Renal cortex interstitium (tissue), 11 donors: Measurements from ENCODE around the gene PCDH19. TPM values are rescaled to one million over a fixed set of nuclear protein-coding genes. Genes with fewer than 3 reads are reported as not detected.
A peak's percentile ranks its signal among the peaks of the same experiment; 100 is the strongest.

Experiments used
- DNase-seq, 11 donors: peaks; one replicate each; pipeline ENCODE4 v3.0.0-alpha.2; 2013; ENCODE audit warnings: low read depth in 9 of 11, low spot score in 4 of 11; ENCODE audit errors: extremely low read depth in 1 of 11
- polyA plus RNA-seq, 3 donors: library from polyadenylated mRNA; unstranded; fragments of 120-200 nt; gene quantifications; one replicate each; pipeline ENCODE4 v1.2.1, GENCODE V29; 2013; ENCODE audit not compliant: insufficient read length in 3 of 3

Gene PCDH19
- polyA plus RNA-seq, 3 donors = 2.1 to 3.2 (median 2.8) TPM

- DNase-seq = peak in 9 of 11 donors; percentile 8 to 43 (median 17)
Measured at GRCh38 chrX:100340491-100341141, 69.5 kb downstream of the PCDH19 start.

DNA sequence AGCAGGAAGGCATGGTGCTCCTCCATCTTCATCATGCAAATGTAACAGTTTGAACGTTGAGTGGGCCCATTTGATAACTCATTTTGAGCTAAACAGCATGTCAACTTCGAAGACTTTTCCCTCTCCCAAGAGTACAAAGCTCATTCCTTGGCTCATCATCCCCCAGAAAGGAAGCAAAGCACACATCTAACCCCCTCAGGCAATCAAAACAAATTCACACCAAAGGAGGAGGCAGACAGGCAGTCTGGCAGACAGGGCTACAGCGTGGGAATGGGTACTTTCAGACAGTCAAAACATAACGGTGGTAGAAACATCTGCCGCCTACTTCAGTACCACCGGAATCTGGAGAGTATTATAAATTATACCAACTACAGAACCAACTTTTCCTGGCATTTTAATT lies 81.7 kb downstream of the PCDH19 start:
- no peak for DNase-seq

- no peak for DNase-seq
Measured at GRCh38 chrX:100319716-100320115, 90.4 kb downstream of the PCDH19 start.

DNA sequence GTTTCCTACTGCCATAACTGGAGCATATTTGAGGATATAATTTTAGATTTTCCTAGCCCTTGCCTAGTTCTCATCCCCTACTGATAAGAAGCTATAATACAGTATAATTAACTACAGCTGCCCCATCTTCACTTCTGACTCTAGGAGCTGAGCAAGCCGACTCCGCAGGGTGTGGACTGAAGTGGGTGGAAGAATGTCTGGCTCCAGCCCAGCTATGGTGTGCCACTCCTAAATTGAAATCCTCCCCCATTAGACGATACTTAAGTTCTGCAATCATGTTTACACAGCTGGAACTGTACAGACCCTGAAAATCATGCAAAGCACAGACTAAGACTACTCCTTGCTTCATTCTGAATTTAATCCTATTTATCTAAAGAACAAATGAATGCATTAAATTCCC lies 93.1 kb downstream of the PCDH19 start:
- DNase-seq = peak in 1 of 11 donors; percentile 12

DNA sequence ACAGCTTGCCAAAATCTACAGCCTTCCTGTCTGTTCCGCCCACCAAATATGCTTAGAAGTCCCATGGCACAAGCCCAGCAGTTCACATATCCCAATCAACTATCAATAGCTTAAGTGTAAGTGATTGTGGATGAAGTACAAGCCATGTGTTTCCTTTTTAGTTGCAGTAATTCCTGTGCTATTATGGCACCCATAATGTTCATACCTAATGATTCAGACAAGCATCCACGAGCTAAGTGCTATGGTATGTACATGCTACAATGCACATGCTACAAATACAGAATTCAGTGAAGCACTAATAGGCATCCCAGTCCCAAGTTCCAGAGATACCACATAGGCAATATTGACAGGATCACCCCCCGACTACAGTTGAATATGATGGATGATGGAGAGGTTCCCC lies 94.5 kb downstream of the PCDH19 start:
- DNase-seq = no peak

DNA sequence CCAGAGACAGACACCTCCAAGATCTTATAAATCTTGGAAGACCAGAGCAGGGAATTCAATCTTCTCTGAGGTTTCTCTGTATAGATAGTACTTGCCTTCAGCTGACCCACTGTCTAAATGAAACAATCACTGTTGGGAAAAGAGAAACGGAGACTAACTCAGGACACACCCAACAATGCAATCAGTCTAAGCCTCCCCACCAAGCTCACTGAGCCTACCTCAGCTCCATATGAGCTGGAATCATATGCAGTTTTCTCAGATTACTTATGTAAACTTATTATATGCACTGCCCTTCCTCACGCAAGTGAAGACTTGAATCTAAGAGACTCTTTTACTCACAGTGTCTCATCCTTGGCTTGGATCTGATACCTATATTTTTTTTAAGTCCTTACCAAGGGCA lies 110.5 kb downstream of the PCDH19 start:
- DNase-seq = no peak

DNA sequence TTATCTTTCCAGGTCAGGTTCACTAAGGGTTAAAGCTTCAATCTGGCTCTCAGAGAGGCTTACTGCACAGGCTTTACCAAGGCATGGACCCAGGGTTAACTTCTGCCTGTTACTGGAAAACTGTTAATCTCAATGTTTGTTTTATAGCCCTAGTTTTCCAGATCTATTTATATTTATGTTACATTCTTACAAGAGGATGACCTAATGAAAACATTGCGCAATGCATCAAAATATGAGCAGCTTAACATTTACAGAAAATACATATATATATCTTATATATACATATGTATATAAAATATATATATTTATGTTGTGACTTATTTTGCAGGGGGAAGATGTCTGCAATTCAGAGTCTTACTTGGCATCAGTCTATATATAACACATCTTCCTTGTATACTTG lies 112.3 kb downstream of the PCDH19 start:
- DNase-seq = no peak

DNA sequence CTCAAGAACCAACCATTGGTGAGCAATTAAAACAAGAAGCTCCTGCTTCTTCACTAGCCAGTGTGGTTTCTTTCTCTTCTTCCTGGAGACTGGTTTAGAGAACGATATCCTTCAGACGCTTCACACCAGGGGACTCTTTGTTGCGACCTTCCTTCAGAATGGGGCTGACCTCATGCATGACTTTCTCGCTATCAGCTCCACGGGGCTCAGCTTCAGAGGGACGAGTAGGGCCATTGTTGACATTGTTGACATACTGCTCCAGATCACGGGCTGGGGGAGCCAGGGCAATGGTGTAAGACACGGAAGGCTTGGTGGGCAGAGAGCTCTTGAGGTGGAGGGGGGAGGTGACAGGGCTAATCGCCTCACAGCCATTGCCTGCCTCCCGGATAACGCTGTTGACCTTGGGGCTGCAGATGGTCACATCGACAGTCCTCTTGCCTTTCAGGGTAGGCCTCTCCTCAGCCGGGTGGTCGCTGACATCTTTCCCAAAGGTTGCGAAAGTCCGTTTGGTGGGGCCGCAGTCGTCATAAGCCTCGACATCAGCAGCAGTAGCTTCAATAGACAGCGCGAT lies 113.8 kb downstream of the PCDH19 start:
- DNase-seq = no peak

DNA sequence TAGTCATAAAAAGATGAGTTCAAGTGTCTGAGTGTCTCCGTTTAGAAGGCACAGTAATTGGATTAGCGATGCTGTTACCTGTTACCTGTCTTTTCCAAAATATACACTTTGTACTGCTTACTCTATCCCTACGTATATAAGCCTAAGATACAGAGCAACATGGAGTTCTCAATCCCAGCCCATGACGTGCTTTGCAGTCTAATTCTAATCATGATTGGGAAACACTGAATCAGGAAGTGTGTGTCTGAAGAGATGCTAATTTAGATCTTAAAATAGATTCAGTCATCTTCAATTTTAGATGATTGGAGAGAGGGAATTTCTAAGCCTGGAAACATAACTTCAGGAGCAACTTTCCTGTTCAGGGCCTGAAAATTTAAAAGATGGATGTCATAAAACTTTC lies 115.1 kb downstream of the PCDH19 start:
- DNase-seq = no peak

GRCh38 chrX:100289066-100289558 lies 121.0 kb downstream of the PCDH19 start:
- DNase-seq = peak in 8 of 11 donors; percentile 3 to 34 (median 10)

GRCh38 chrX:100277231-100277630 lies 132.8 kb downstream of the PCDH19 start:
- DNase-seq = no peak

DNA sequence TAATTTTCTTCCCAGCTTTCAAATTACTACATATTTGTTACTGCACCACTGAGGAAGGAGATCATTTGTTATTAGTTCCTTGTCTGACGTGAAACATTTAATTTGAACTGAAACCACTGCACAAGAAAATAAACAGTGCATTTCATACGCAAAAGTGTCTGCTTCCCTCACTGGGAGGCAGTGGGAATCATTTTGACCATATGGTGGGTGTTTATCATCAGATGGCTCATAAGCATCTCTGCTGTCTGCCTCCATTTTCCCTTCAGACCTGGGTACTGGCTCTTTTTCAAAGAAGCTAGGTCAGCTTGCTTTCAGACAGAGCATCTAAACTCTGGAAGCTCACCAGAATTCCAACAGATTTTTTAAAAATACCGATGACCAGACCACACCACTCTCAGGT lies 135.2 kb downstream of the PCDH19 start:
- no peak for DNase-seq

DNA sequence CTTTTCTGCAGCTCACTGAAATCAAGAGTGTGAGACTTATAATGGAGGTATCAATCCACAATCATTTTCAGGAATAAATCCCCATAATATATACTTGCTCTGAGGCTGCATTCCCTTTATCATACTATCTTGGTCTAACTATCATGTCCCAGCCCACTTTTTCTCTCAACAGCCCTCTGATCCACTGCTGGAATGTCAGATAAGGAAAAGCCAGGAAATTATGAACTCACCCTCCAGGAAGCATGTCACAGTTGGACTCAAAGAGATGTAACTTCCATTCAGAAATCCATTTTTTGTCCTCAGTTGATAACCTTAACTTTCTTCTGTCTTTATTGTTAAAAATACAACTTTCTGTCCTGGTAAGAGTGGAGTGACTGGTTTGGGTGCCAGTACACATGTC lies 144.9 kb downstream of the PCDH19 start:
- no peak for DNase-seq

GRCh38 chrX:100264200-100264599 lies 145.9 kb downstream of the PCDH19 start:
- no peak for DNase-seq

DNA sequence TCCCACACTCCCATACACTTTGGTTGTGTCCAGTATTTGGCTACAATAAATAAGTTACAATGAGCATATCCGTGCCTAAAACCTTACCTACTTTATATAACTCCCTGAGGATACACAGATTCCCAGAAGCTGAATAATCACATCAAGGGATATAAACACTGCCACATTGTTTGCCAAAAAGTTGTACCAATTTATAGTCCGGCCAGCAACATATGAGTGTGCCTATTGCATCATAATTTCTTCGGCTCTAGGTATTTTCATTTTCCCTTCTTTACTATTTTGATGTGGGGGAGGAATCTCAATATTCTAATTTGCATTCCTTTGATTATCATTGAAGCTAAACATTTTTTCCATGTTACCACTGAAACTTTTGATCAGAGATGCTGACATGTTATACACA lies 146.4 kb downstream of the PCDH19 start:
- DNase-seq = no peak

DNA sequence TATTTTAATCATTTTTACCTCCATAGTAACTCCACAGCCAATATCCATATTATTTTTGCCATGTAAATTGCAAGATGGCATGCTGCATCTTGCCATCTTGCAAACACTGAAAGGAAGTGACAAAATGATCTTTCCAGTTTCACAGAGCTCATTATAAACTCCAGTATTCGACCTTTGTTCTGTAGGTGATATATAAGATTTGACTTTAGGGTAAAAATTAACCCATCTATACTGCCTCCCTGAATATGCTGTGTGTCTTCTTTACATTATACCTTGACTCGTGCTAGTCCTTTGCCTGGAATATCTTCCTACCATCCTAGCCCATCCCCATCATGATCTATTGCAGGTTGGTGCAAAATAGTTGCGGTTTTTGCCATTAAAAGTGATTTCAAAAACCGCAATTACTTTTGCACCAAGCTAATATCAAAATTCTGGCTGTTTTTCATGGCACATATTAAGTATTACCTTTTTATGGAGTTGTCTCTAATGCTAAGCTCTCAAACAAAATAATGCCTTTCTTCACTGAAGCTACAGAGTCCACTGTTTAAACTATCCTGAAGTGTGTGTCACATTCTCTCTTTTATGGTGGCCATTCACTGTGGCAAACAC lies 161.1 kb downstream of the PCDH19 start:
- no peak for DNase-seq

DNA sequence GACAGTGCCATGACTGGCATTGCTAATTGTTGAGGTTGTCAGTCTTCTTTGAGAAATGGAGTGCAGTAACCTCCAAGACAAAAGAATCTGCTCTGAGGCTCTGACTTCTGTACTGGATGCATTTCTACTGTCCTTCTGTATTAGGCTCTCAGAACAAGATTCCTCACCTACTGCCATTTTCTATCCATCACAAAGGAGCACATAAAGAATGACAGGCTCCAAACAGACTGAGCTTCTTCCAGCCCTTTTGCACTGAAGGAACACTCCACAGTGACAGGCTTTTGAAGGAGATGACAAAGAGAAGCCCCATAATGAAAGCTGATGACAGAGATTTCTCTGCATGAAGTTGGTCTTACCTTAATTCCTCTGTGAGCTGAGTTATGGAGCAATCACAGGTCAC lies 162.2 kb downstream of the PCDH19 start:
- no peak for DNase-seq

GRCh38 chrX:100244681-100245080 lies 165.4 kb downstream of the PCDH19 start:
- DNase-seq = no peak
